Karpas-422 (cell line): ENCODE results near the gene TUNAR. TPM values are rescaled to one million over a fixed set of nuclear protein-coding genes. Genes with fewer than 3 reads are reported as not detected.
"Not testable (repeated sequence)": the region's sequence is repeated elsewhere in the genome, so short reads cannot be mapped to it uniquely, and the experiment has no call there.

Source experiments
- DNase-seq: peaks from one replicate; pipeline ENCODE4 v3.0.0-alpha.2; 2015
- H2AFZ ChIP-seq: fragments of 200-600 bp; sonication (generic); 2 replicates; pipeline ENCODE4 v1.6.1; 2014; ENCODE audit warnings: antibody characterized with exemption, low read length, mixed read lengths
- H3K27ac ChIP-seq: fragments of 200-600 bp; sonication (generic); 2 replicates; pipeline ENCODE4 v1.5.1; 2014; ENCODE audit warnings: mild to moderate bottlenecking, low read length, moderate library complexity
- H3K27me3 ChIP-seq: fragments of 200-600 bp; sonication (generic); 2 replicates; pipeline ENCODE4 v1.6.1; 2014; ENCODE audit warnings: low read length, mixed read lengths
- H3K36me3 ChIP-seq: fragments of 200-600 bp; sonication (generic); 2 replicates; pipeline ENCODE4 v1.6.1; 2014; ENCODE audit warnings: low read length, mixed read lengths; ENCODE audit not compliant: insufficient read depth
- H3K4me1 ChIP-seq: fragments of 200-600 bp; sonication (generic); 2 replicates; pipeline ENCODE4 v1.6.1; 2014; ENCODE audit warnings: mild to moderate bottlenecking, low read length, mixed read lengths
- H3K4me2 ChIP-seq: fragments of 200-600 bp; sonication (generic); 2 replicates; pipeline ENCODE4 v1.6.1; 2014; ENCODE audit warnings: low read length, low read depth, mild to moderate bottlenecking; ENCODE audit not compliant: poor library complexity, severe bottlenecking
- H3K4me3 ChIP-seq: fragments of 200-600 bp; sonication (generic); 2 replicates; pipeline ENCODE4 v1.5.1; 2014; ENCODE audit warnings: mild to moderate bottlenecking, antibody characterized with exemption, low read length, mixed read lengths
- H3K79me2 ChIP-seq: fragments of 200-600 bp; sonication (generic); 2 replicates; pipeline ENCODE4 v1.6.1; 2014; ENCODE audit warnings: mild to moderate bottlenecking, low read length, mixed read lengths
- H3K9ac ChIP-seq: fragments of 200-600 bp; sonication (generic); 2 replicates; pipeline ENCODE4 v1.6.0; 2014; ENCODE audit warnings: low read length
- H3K9me2 ChIP-seq: fragments of 200-600 bp; sonication (generic), shearing (Covaris generic); replicated peaks from 2 replicates; pipeline ENCODE4 v1.6.0; 2014; ENCODE audit warnings: mild to moderate bottlenecking, low read length, moderate library complexity; ENCODE audit not compliant: insufficient read depth
- H3K9me3 ChIP-seq: fragments of 300-700, 200-600 bp; sonication (generic); 2 replicates; pipeline ENCODE4 v1.6.1; 2014; ENCODE audit warnings: low read length, mixed read lengths
- H4K20me1 ChIP-seq: fragments of 200-600 bp; sonication (generic); 2 replicates; pipeline ENCODE4 v1.6.1; 2014; ENCODE audit warnings: mild to moderate bottlenecking, antibody characterized with exemption, low read length, low read depth; ENCODE audit not compliant: insufficient read depth
- total RNA-seq: library from RNA; depleted of rRNA; stranded (reverse); fragments of >200 nt; shearing (Covaris generic); gene quantifications from 2 replicates; pipeline ENCODE4 v1.2.3, GENCODE V29; 2014; ENCODE audit warnings: low replicate concordance; rRNA removed

TUNAR gene
- total RNA-seq, 1 experiment from 2014 or later = not detected

GRCh38 chr14:95968048-95968447, 91.4 kb downstream of the TUNAR start:
- not testable (repeated sequence) for H3K9me2 ChIP-seq, H3K4me2 ChIP-seq, H3K36me3 ChIP-seq

More at GRCh38 chr14:95968048-95968447, 91.4 kb downstream of the TUNAR start:
- H3K27ac ChIP-seq, DNase-seq, H3K9me3 ChIP-seq, H4K20me1 ChIP-seq, H3K27me3 ChIP-seq, H3K79me2 ChIP-seq, H3K4me1 ChIP-seq, H3K4me3 ChIP-seq, H2AFZ ChIP-seq, H3K9ac ChIP-seq: not testable (repeated sequence)

Other genes with a start within 250 kb of the TUNAR start
- 0.37 TPM in 1 of 2 replicates, not detected in the other for gene TCL1B, start 190.4 kb upstream of the TUNAR start, total RNA-seq
- 24.1 and 52.1 TPM in 2 replicates for gene TCL1A, start 162.7 kb upstream of the TUNAR start, total RNA-seq
- 0.07 and 0.11 TPM in 2 replicates for gene C14orf132, start 162.5 kb downstream of the TUNAR start, total RNA-seq